Neuronal stem cell (in vitro differentiated cells): ENCODE measurements around the gene FXYD6.

Source experiments
- DNase-seq: peaks from one replicate; pipeline ENCODE4 v3.0.0-alpha.2; 2013; ENCODE audit warnings: low spot score
- H2AFZ ChIP-seq: one replicate; pipeline ENCODE4 v1.6.1; 2013; ENCODE audit warnings: mild to moderate bottlenecking, low read length, inconsistent platforms
- H2AK5ac ChIP-seq: 2 replicates; pipeline ENCODE4 v1.6.1; 2013; ENCODE audit warnings: low read depth, mild to moderate bottlenecking, inconsistent platforms, low read length, moderate library complexity, mixed read lengths
- H2BK120ac ChIP-seq: 2 replicates; pipeline ENCODE4 v1.6.1; 2013; ENCODE audit warnings: low read depth, mild to moderate bottlenecking, inconsistent platforms, low read length, moderate library complexity, mixed read lengths
- H2BK12ac ChIP-seq: one replicate; pipeline ENCODE4 v1.6.1; 2013; ENCODE audit warnings: low read length, inconsistent platforms
- H2BK15ac ChIP-seq: 2 replicates; pipeline ENCODE4 v1.6.1; 2013; ENCODE audit warnings: mild to moderate bottlenecking, low read length, inconsistent platforms, mixed read lengths
- H2BK5ac ChIP-seq: one replicate; pipeline ENCODE4 v1.6.1; 2013; ENCODE audit warnings: inconsistent platforms, mild to moderate bottlenecking, low read length, moderate library complexity
- H3K14ac ChIP-seq: one replicate; pipeline ENCODE4 v1.6.1; 2013; ENCODE audit warnings: low read length, inconsistent platforms
- H3K18ac ChIP-seq: 2 replicates; pipeline ENCODE4 v1.6.1; 2013; ENCODE audit warnings: low read length, inconsistent platforms
- H3K23ac ChIP-seq: 2 replicates; pipeline ENCODE4 v1.6.1; 2013; ENCODE audit warnings: low read depth, mild to moderate bottlenecking, mixed read lengths, low read length, inconsistent platforms; ENCODE audit not compliant: poor library complexity
- H3K27ac ChIP-seq: replicated peaks from 3 replicates; pipeline ENCODE4 v1.5.1; 2013; ENCODE audit warnings: low read length, inconsistent platforms
- H3K27me3 ChIP-seq, 3 experiments: 2 replicates each; pipeline ENCODE4 v1.6.1; 2013; ENCODE audit warnings: low read length in 3 of 3, mild to moderate bottlenecking in 2 of 3, inconsistent platforms in 1 of 3, low read depth in 1 of 3, mixed read lengths in 1 of 3, moderate library complexity in 1 of 3; ENCODE audit not compliant: control insufficient read depth in 3 of 3, insufficient read depth in 3 of 3
- H3K36me3 ChIP-seq, 2 donors: replicated peaks in 1 of 2; 2 replicates each; pipeline ENCODE4 v1.6.1; 2013; ENCODE audit warnings: low read length in 2 of 2; ENCODE audit not compliant: control insufficient read depth in 2 of 2, insufficient read depth in 2 of 2
- H3K4ac ChIP-seq: 2 replicates; pipeline ENCODE4 v1.6.1; 2013; ENCODE audit warnings: inconsistent platforms, mild to moderate bottlenecking, low read length, moderate library complexity
- H3K4me1 ChIP-seq, 2 donors: 1 replicate in 1 of 2; 2 replicates in 1 of 2; pipeline ENCODE4 v1.6.1; 2013; ENCODE audit warnings: low read length in 2 of 2, low read depth in 1 of 2; ENCODE audit not compliant: control insufficient read depth in 2 of 2, insufficient read depth in 1 of 2
- H3K4me2 ChIP-seq: one replicate; pipeline ENCODE4 v1.6.1; 2013; ENCODE audit warnings: mild to moderate bottlenecking, low read length, inconsistent platforms; ENCODE audit not compliant: insufficient read depth, poor library complexity, severe bottlenecking
- H3K4me3 ChIP-seq, 2 donors: 2 replicates each; pipeline ENCODE4 v1.5.1; 2013; ENCODE audit warnings: low read length in 2 of 2, mild to moderate bottlenecking in 2 of 2, inconsistent platforms in 1 of 2, moderate library complexity in 1 of 2
- H3K79me1 ChIP-seq: one replicate; pipeline ENCODE4 v1.6.1; 2013; ENCODE audit warnings: low read depth, mild to moderate bottlenecking, inconsistent platforms, low read length, moderate library complexity
- H3K9ac ChIP-seq: one replicate; pipeline ENCODE4 v1.6.1; 2013; ENCODE audit warnings: mild to moderate bottlenecking, low read depth, low read length, inconsistent platforms; ENCODE audit not compliant: poor library complexity
- H3K9me3 ChIP-seq, 2 donors: replicated peaks in 1 of 2; 2 replicates each; pipeline versions ENCODE3 to v1.6.1; 2013; ENCODE audit warnings: low read length in 2 of 2, mild to moderate bottlenecking in 2 of 2, inconsistent platforms in 1 of 2, low read depth in 1 of 2, mixed read lengths in 1 of 2, moderate library complexity in 1 of 2; ENCODE audit not compliant: control insufficient read depth in 2 of 2, insufficient read depth in 1 of 2
- H4K8ac ChIP-seq: one replicate; pipeline ENCODE4 v1.6.1; 2013; ENCODE audit warnings: low read depth, mild to moderate bottlenecking, inconsistent platforms, low read length, moderate library complexity
- H4K91ac ChIP-seq: one replicate; pipeline ENCODE4 v1.6.1; 2013; ENCODE audit warnings: low read length, low read depth, mild to moderate bottlenecking, inconsistent platforms; ENCODE audit not compliant: poor library complexity
- WGBS, 2 donors: extraction: QIAGEN DNeasy Blood & Tissue Kit; methylation state at CpG; one replicate each; pipeline ENCODE4 v1.1.7; 2013; ENCODE audit warnings: missing lambda C conversion rate in 2 of 2, mixed read lengths in 1 of 2; ENCODE audit not compliant: insufficient read length in 2 of 2, insufficient replicate concordance in 1 of 2; ENCODE audit errors: extremely low coverage in 2 of 2; 5-methylcytosine and 5-hydroxymethylcytosine counted together

FXYD6 gene

GRCh38 chr11:117834068-117834810 is 42.2 kb downstream of the FXYD6 start:
- Histone ChIP-seq H3K14ac (no peak overlapping the region), H3K27ac (no peak overlapping the region), H4K8ac (no peak overlapping the region), H3K4me2 (no peak overlapping the region), H3K23ac (no peak overlapping the region), H3K79me1 (no peaks in the 10 kb centered on the region), H3K36me3 (peaks cover 2 to 10% of the 10 kb centered on the region in 2 donors), H4K91ac (no peak overlapping the region), H3K27me3 (no peaks in the 10 kb centered on the region), H2BK5ac (no peak overlapping the region), H2BK15ac (no peak overlapping the region), H2BK120ac (no peak overlapping the region), H2AK5ac (no peak overlapping the region), H3K4me3 (no peak overlapping the region), H3K4ac (no peak overlapping the region), H2AFZ (no peak overlapping the region), H2BK12ac (no peak overlapping the region), H3K4me1 (peaks cover 0 to 9% of the 10 kb centered on the region in 2 donors), H3K9me3 (no peaks in the 10 kb centered on the region), H3K18ac (no peak overlapping the region), H3K9ac (no peak overlapping the region)
- no CpG with 5 or more reads among the region's 6 CpGs for WGBS, 2 donors
- no peak for DNase-seq

- H3K9ac ChIP-seq, result no peak overlapping the region
- H3K4me1 ChIP-seq, result peaks cover 0 to 13% of the 10 kb centered on the region in 2 donors
- no peak overlapping the region for H3K4me2 ChIP-seq
- peaks cover 0 to 8% of the 10 kb centered on the region in 2 donors for H3K36me3 ChIP-seq
- H3K4ac ChIP-seq, result no peak overlapping the region
- no peak overlapping the region for H3K4me3 ChIP-seq
- no peak overlapping the region for H3K27ac ChIP-seq
- H3K23ac ChIP-seq, result no peak overlapping the region
- DNase-seq, result no peak
- no peak overlapping the region for H4K91ac ChIP-seq
- H2AK5ac ChIP-seq, result no peak overlapping the region
- no peaks in the 10 kb centered on the region for H3K9me3 ChIP-seq
- H3K18ac ChIP-seq, result peak overlapping the region; percentile 49
- H4K8ac ChIP-seq, result no peak overlapping the region
- no CpG with 5 or more reads among the region's 7 CpGs for WGBS, 2 donors
- no peak overlapping the region for H2BK15ac ChIP-seq
- no peak overlapping the region for H2BK5ac ChIP-seq
- H2BK12ac ChIP-seq, result no peak overlapping the region
- H3K27me3 ChIP-seq, result peaks cover 0 to under 1% (median 0%) of the 10 kb centered on the region in 3 experiments
- no peaks in the 10 kb centered on the region for H3K79me1 ChIP-seq
- no peak overlapping the region for H2BK120ac ChIP-seq
- H3K14ac ChIP-seq, result peak overlapping the region; percentile 43
- H2AFZ ChIP-seq, result no peak overlapping the region
Observed at GRCh38 chr11:117833401-117833891, 43.0 kb downstream of the FXYD6 start.

DNA sequence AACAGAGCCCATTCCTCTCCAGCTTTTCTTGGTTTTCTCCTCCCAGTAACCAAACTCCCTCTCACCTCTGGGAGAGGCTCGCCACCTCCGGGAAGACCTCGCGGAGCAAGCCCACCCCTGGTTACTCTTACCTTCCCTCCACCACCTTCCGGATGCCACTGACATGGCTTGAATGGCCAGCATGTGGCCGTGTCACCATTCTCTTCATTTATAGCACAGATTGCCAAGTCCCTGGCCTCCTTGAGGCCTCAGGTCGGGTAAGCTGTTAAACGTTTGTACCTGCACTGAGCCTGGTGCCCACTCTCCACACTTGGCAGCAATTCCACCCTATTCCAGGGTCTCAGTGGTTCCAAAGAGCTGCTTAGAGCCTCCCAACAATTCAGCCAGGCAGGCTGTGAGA is 43.9 kb downstream of the FXYD6 start:
- no peak overlapping the region for H2BK15ac ChIP-seq
- H3K9ac ChIP-seq, result no peak overlapping the region
- H3K27me3 ChIP-seq, result peaks cover 0 to 6% (median 0%) of the 10 kb centered on the region in 3 experiments

GRCh38 chr11:117831661-117832415 is 44.6 kb downstream of the FXYD6 start:
- Histone ChIP-seq H2BK5ac (no peak overlapping the region), H2BK12ac (no peak overlapping the region), H4K91ac (no peak overlapping the region), H3K4me2 (no peak overlapping the region), H3K79me1 (no peaks in the 10 kb centered on the region), H3K18ac (peak overlapping the region; percentile 46), H3K4me1 (peaks cover 0 to 13% of the 10 kb centered on the region in 2 donors), H3K4me3 (no peak overlapping the region), H3K36me3 (peaks cover 0 to 2% of the 10 kb centered on the region in 2 donors), H3K9me3 (no peaks in the 10 kb centered on the region), H2AK5ac (no peak overlapping the region), H3K14ac (no peak overlapping the region), H3K23ac (no peak overlapping the region), H3K27me3 (peaks cover 0 to 6% (median 0%) of the 10 kb centered on the region in 3 experiments), H2AFZ (no peak overlapping the region), H3K4ac (no peak overlapping the region), H3K9ac (no peak overlapping the region), H4K8ac (no peak overlapping the region), H2BK15ac (no peak overlapping the region), H3K27ac (no peak overlapping the region), H2BK120ac (no peak overlapping the region)
- WGBS, 2 donors, result no CpG with 5 or more reads among the region's 7 CpGs
- DNase-seq, result no peak

More for the DNA sequence above, 43.9 kb downstream of the FXYD6 start:
- Histone ChIP-seq H3K4me3 (no peak overlapping the region), H3K4me1 (peaks cover 0 to 13% of the 10 kb centered on the region in 2 donors), H2BK120ac (no peak overlapping the region), H3K23ac (no peak overlapping the region), H4K91ac (no peak overlapping the region), H3K79me1 (no peaks in the 10 kb centered on the region), H3K27ac (no peak overlapping the region), H4K8ac (no peak overlapping the region), H2BK5ac (no peak overlapping the region), H2BK12ac (no peak overlapping the region), H3K4me2 (no peak overlapping the region), H3K18ac (no peak overlapping the region), H3K14ac (no peak overlapping the region), H3K36me3 (peaks cover 0 to 4% of the 10 kb centered on the region in 2 donors), H3K4ac (no peak overlapping the region), H3K9me3 (no peaks in the 10 kb centered on the region), H2AK5ac (no peak overlapping the region), H2AFZ (no peak overlapping the region)
- no CpG with 5 or more reads among the region's 8 CpGs for WGBS, 2 donors
- DNase-seq, result no peak
